Keratinocyte (primary cell): ENCODE results near the gene CFAP46.

ENCODE experiments used
- EZH2 ChIP-seq: IDR thresholded peaks from one replicate; pipeline ENCODE4 v1.6.1; 2012; ENCODE audit warnings: inconsistent platforms, mild to moderate bottlenecking, low read length, moderate library complexity
- TF ChIP-seq, protein P1 (sequence below), 3 experiments: IDR thresholded peaks in 1 of 3; conservative IDR thresholded peaks in 1 of 3; optimal IDR thresholded peaks in 1 of 3; 2 replicates in 2 of 3; 3 replicates in 1 of 3; pipeline versions ENCODE3 to v1.5.1; 2011; ENCODE audit warnings: low read length in 3 of 3, mild to moderate bottlenecking in 3 of 3, moderate library complexity in 2 of 3, control low read depth in 1 of 3, inconsistent platforms in 1 of 3; ENCODE audit not compliant: insufficient read depth in 2 of 3; ENCODE audit errors: extremely low read depth in 1 of 3

DNA sequence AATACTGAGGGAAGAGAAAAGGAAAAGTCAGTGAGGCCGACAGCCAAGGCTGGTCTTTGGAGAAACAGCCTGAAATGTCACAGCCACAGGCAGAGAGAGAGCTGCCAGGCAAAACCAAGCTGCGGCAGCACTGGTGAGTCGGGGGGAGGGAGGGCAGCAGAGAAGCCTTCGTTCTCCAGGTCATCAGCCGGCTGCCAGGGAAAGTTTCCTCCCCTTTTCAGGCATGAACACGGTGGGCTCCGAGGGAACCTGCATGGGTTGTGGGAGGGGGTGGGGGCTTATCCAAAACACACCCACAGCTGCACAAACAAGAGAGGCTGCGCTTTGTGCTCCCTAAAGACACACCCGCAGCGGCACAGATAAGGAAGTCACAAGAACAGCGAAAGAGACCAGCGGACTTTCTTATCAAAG is 94.1 kb downstream of the CFAP46 start:
- TF ChIP-seq, protein P1, sequence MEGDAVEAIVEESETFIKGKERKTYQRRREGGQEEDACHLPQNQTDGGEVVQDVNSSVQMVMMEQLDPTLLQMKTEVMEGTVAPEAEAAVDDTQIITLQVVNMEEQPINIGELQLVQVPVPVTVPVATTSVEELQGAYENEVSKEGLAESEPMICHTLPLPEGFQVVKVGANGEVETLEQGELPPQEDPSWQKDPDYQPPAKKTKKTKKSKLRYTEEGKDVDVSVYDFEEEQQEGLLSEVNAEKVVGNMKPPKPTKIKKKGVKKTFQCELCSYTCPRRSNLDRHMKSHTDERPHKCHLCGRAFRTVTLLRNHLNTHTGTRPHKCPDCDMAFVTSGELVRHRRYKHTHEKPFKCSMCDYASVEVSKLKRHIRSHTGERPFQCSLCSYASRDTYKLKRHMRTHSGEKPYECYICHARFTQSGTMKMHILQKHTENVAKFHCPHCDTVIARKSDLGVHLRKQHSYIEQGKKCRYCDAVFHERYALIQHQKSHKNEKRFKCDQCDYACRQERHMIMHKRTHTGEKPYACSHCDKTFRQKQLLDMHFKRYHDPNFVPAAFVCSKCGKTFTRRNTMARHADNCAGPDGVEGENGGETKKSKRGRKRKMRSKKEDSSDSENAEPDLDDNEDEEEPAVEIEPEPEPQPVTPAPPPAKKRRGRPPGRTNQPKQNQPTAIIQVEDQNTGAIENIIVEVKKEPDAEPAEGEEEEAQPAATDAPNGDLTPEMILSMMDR (optimal IDR thresholded peaks at IDR 0.05 in 1 of 3, IDR thresholded peaks at IDR 0.05 in 1 of 3, conservative IDR thresholded peaks at IDR 0.05 in 1 of 3; ENCODE audit: extremely low read depth in 1 of 3, insufficient read depth in 2 of 3, low read length in 3 of 3) = no peak
- TF ChIP-seq EZH2 = no peak
